ENCODE measurements around the gene UVSSA.

The UVSSA gene

GRCh38 chr4:1367230-1367935, 20.4 kb downstream of the UVSSA start:
- no peak for DNase-seq (ENCODE audit: low read depth)
- no peak overlapping the region for H3K4me3 ChIP-seq (ENCODE audit: low read depth, low read length)
- TF ChIP-seq MAX (IDR thresholded peaks at IDR 0.05; ENCODE audit: low read depth, low read length): no peak
- no peak for TF ChIP-seq CTCF (IDR thresholded peaks at IDR 0.05; ENCODE audit: low read depth, low read length)
- no peak for TF ChIP-seq POLR2A (IDR thresholded peaks at IDR 0.05; ENCODE audit: extremely low read depth, insufficient read length)
- no peak for TF ChIP-seq MYC (IDR thresholded peaks at IDR 0.05; ENCODE audit: low read depth, low read length)

GRCh38 chr4:1367936-1368289, 20.9 kb downstream of the UVSSA start:
- TF ChIP-seq MAX (IDR thresholded peaks at IDR 0.05; ENCODE audit: low read depth, low read length): no peak
- no peak for TF ChIP-seq MYC (IDR thresholded peaks at IDR 0.05; ENCODE audit: low read depth, low read length)
- no peak for TF ChIP-seq CTCF (IDR thresholded peaks at IDR 0.05; ENCODE audit: low read depth, low read length)
- TF ChIP-seq POLR2A (IDR thresholded peaks at IDR 0.05; ENCODE audit: extremely low read depth, insufficient read length): no peak
- no peak for DNase-seq (ENCODE audit: low read depth)
- no peak overlapping the region for H3K4me3 ChIP-seq (ENCODE audit: low read depth, low read length)

- no peak for DNase-seq (ENCODE audit: low read depth)
- H3K4me3 ChIP-seq (ENCODE audit: low read depth, low read length): no peak overlapping the region
- TF ChIP-seq MAX (IDR thresholded peaks at IDR 0.05; ENCODE audit: low read depth, low read length): no peak
- no peak for TF ChIP-seq POLR2A (IDR thresholded peaks at IDR 0.05; ENCODE audit: extremely low read depth, insufficient read length)
- no peak for TF ChIP-seq CTCF (IDR thresholded peaks at IDR 0.05; ENCODE audit: low read depth, low read length)
- TF ChIP-seq MYC (IDR thresholded peaks at IDR 0.05; ENCODE audit: low read depth, low read length): no peak
These were observed 21.5 kb downstream of the UVSSA start for GRCh38 chr4:1368421-1369090.

GRCh38 chr4:1369091-1369450, 22.1 kb downstream of the UVSSA start:
- no peak for TF ChIP-seq MYC (IDR thresholded peaks at IDR 0.05; ENCODE audit: low read depth, low read length)
- TF ChIP-seq POLR2A (IDR thresholded peaks at IDR 0.05; ENCODE audit: extremely low read depth, insufficient read length): no peak
- TF ChIP-seq CTCF (IDR thresholded peaks at IDR 0.05; ENCODE audit: low read depth, low read length): no peak
- no peak for TF ChIP-seq MAX (IDR thresholded peaks at IDR 0.05; ENCODE audit: low read depth, low read length)
- DNase-seq (ENCODE audit: low read depth): no peak
- H3K4me3 ChIP-seq (ENCODE audit: low read depth, low read length): no peak overlapping the region

- H3K4me3 ChIP-seq (ENCODE audit: low read depth, low read length): no peak overlapping the region
- TF ChIP-seq CTCF (IDR thresholded peaks at IDR 0.05; ENCODE audit: low read depth, low read length): no peak
- no peak for TF ChIP-seq MYC (IDR thresholded peaks at IDR 0.05; ENCODE audit: low read depth, low read length)
- TF ChIP-seq MAX (IDR thresholded peaks at IDR 0.05; ENCODE audit: low read depth, low read length): no peak
- TF ChIP-seq POLR2A (IDR thresholded peaks at IDR 0.05; ENCODE audit: extremely low read depth, insufficient read length): no peak
- DNase-seq (ENCODE audit: low read depth): no peak
These were observed 22.6 kb downstream of the UVSSA start for GRCh38 chr4:1369479-1370079.

Data from NB4 (cell line).